Thoracic aorta endothelial cell (primary cell): ENCODE results near the gene LRP3. TPM values are rescaled to one million over a fixed set of nuclear protein-coding genes. Genes with fewer than 3 reads are reported as not detected.

Source experiments
- total RNA-seq: library from RNA; depleted of rRNA; stranded (reverse); fragments of >200 nt; gene quantifications from 2 replicates; pipeline ENCODE4 v1.2.3, GENCODE V29; 2012

Gene LRP3
- total RNA-seq, result 10.5 and 20.5 TPM in 2 replicates

GRCh38 chr19:33193865-33194362 lies at the start of gene LRP3:
Gene LRP3 (plus strand): TSS chr19:33194330. CDS start chr19:33194786, 456 bp downstream.

GRCh38 chr19:33225458-33225926 lies 31.4 kb downstream of the LRP3 start, which contains the start of gene SLC7A10:
Gene SLC7A10 (minus strand): TSS chr19:33225850. CDS start chr19:33225703, 147 bp downstream.

Other genes with a start within 250 kb of the LRP3 start
- 19.9 and 28.2 TPM in 2 replicates for gene CEP89, start 222.4 kb upstream of the LRP3 start, total RNA-seq
- 3.6 and 4.8 TPM in 2 replicates for gene FAAP24, start 222.1 kb upstream of the LRP3 start, total RNA-seq
- 3.1 and 4.7 TPM in 2 replicates for gene RHPN2, start 129.4 kb upstream of the LRP3 start, total RNA-seq
- 6.9 and 8.0 TPM in 2 replicates for gene GPATCH1, start 113.1 kb upstream of the LRP3 start, total RNA-seq
- not detected in 2 replicates for gene WDR88, start 62.2 kb upstream of the LRP3 start, total RNA-seq
- not detected in 2 replicates for gene SLC7A10, start 31.5 kb downstream of the LRP3 start, total RNA-seq
- 0.13 and 0.14 TPM in 2 replicates for gene CEBPA, start 108.2 kb downstream of the LRP3 start, total RNA-seq
- 29.7 and 30.2 TPM in 2 replicates for gene CEBPG, start 179.4 kb downstream of the LRP3 start, total RNA-seq